C1 segment of cervical spinal cord (tissue), 14 donors: ENCODE measurements around the gene IBTK.
"Not testable (repeated sequence)": the region's sequence is repeated elsewhere in the genome, so short reads cannot be mapped to it uniquely, and the experiment has no call there.

Experiments
- DNase-seq, 14 donors: peaks; one replicate each; lab custom pipeline; 2025; lab: John Stamatoyannopoulos, UW

IBTK gene

GRCh38 chr6:82246370-82246769, 1.2 kb downstream of the IBTK start:
- DNase-seq: no peak

- DNase-seq: no peak
These were observed 2.2 kb downstream of the IBTK start for GRCh38 chr6:82245376-82245775.

- DNase-seq: no peak
These were observed 3.7 kb downstream of the IBTK start for GRCh38 chr6:82243884-82244283.

- no peak for DNase-seq
These were observed 7.4 kb downstream of the IBTK start for GRCh38 chr6:82240186-82240585.

- DNase-seq: no peak
These were observed 7.9 kb downstream of the IBTK start for GRCh38 chr6:82239597-82239996.

GRCh38 chr6:82237013-82237412, 10.5 kb downstream of the IBTK start:
- DNase-seq: no peak

GRCh38 chr6:82227770-82228169, 19.8 kb downstream of the IBTK start:
- DNase-seq: no peak

- no peak for DNase-seq
These were observed 27.4 kb downstream of the IBTK start for GRCh38 chr6:82220167-82220566.

GRCh38 chr6:82217018-82217586, 30.4 kb downstream of the IBTK start:
- no peak for DNase-seq

- DNase-seq: no peak
These were observed 31.0 kb downstream of the IBTK start for GRCh38 chr6:82216549-82216948.

- DNase-seq: no peak
These were observed 36.2 kb downstream of the IBTK start for GRCh38 chr6:82211326-82211725.

GRCh38 chr6:82208913-82209312, 38.6 kb downstream of the IBTK start:
- DNase-seq: no peak

- DNase-seq: no peak
These were observed 41.6 kb downstream of the IBTK start for GRCh38 chr6:82205930-82206392.

GRCh38 chr6:82204020-82204419, 43.5 kb downstream of the IBTK start:
- no peak for DNase-seq

- DNase-seq: no peak
These were observed 49.8 kb downstream of the IBTK start for GRCh38 chr6:82197784-82198183.

- not testable (repeated sequence) for DNase-seq
These were observed 50.3 kb downstream of the IBTK start for GRCh38 chr6:82197245-82197644.

- no peak for DNase-seq
These were observed 51.4 kb downstream of the IBTK start for GRCh38 chr6:82196161-82196560.

- no peak for DNase-seq
These were observed 51.9 kb downstream of the IBTK start for GRCh38 chr6:82195619-82196018.

GRCh38 chr6:82185948-82186535, 61.5 kb downstream of the IBTK start:
- no peak for DNase-seq

- no peak for DNase-seq
These were observed 63.8 kb downstream of the IBTK start for GRCh38 chr6:82183642-82184282.

GRCh38 chr6:82182756-82183155, 64.8 kb downstream of the IBTK start:
- DNase-seq: no peak

- DNase-seq: no peak
These were observed 68.1 kb downstream of the IBTK start for GRCh38 chr6:82179415-82179814.

- DNase-seq: no peak
These were observed 68.8 kb downstream of the IBTK start for GRCh38 chr6:82178759-82179112.
